HG02852 (cell line): ENCODE measurements around the gene EHD4.

ENCODE experiments used
- ATAC-seq: cut with Tn5 transposase; IDR thresholded peaks from one replicate; pipeline ENCODE4 v1.9.1; 2021; ENCODE audit warnings: mild to moderate bottlenecking, moderate library complexity; ENCODE audit not compliant: unreplicated experiment

Gene EHD4

GRCh38 chr15:41866263-41866703 is 106.1 kb downstream of the EHD4 start:
- no peak for ATAC-seq

- ATAC-seq = no peak
These were observed 106.8 kb downstream of the EHD4 start for GRCh38 chr15:41865490-41866055.

- no peak for ATAC-seq
These were observed 109.7 kb downstream of the EHD4 start for GRCh38 chr15:41862515-41863116.

- no peak for ATAC-seq
These were observed 110.5 kb downstream of the EHD4 start for GRCh38 chr15:41861736-41862356.

GRCh38 chr15:41860049-41860828 is 112.1 kb downstream of the EHD4 start:
- ATAC-seq = no peak

GRCh38 chr15:41858756-41859155 is 113.6 kb downstream of the EHD4 start:
- ATAC-seq = no peak

GRCh38 chr15:41857316-41857715 is 115.0 kb downstream of the EHD4 start:
- ATAC-seq = no peak

- no peak for ATAC-seq
These were observed 115.6 kb downstream of the EHD4 start for GRCh38 chr15:41856716-41857115.

GRCh38 chr15:41856262-41856661 is 116.1 kb downstream of the EHD4 start:
- ATAC-seq = no peak

- no peak for ATAC-seq
These were observed 116.9 kb downstream of the EHD4 start for GRCh38 chr15:41855261-41855961.

- no peak for ATAC-seq
These were observed 117.9 kb downstream of the EHD4 start for GRCh38 chr15:41854443-41854842.

GRCh38 chr15:41853831-41854230 is 118.5 kb downstream of the EHD4 start:
- ATAC-seq = no peak

GRCh38 chr15:41852736-41853590 is 119.4 kb downstream of the EHD4 start:
- ATAC-seq = no peak

- ATAC-seq = no peak
These were observed 120.5 kb downstream of the EHD4 start for GRCh38 chr15:41851755-41852370.

GRCh38 chr15:41851167-41851523 is 121.2 kb downstream of the EHD4 start:
- no peak for ATAC-seq

GRCh38 chr15:41850482-41851166 is 121.7 kb downstream of the EHD4 start:
- ATAC-seq = no peak

GRCh38 chr15:41849861-41850260 is 122.5 kb downstream of the EHD4 start:
- no peak for ATAC-seq

- no peak for ATAC-seq
These were observed 123.2 kb downstream of the EHD4 start for GRCh38 chr15:41849204-41849603.

GRCh38 chr15:41848631-41849030 is 123.7 kb downstream of the EHD4 start:
- no peak for ATAC-seq
